GM18868 (cell line): ENCODE measurements around the gene OR52N5.

Experiments used
- ATAC-seq: cut with Tn5 transposase; IDR thresholded peaks from one replicate; pipeline ENCODE4 v1.9.1; 2021; ENCODE audit warnings: mild to moderate bottlenecking, moderate library complexity; ENCODE audit not compliant: unreplicated experiment

The OR52N5 gene

GRCh38 chr11:5726351-5726750 lies 56.8 kb downstream of the OR52N5 start:
- ATAC-seq = no peak
